T follicular helper cell (primary cell): ENCODE results near the gene HSPA5.

Experiments
- DNase-seq: peaks from one replicate; pipeline ENCODE4 v3.0.0-alpha.2; 2020; ENCODE audit warnings: low read depth

Gene HSPA5

GRCh38 chr9:125189361-125190289 lies 51.5 kb downstream of the HSPA5 start, which contains the start of gene PPP6C:
Gene PPP6C (minus strand): TSS chr9:125189803. CDS start chr9:125189718, 85 bp downstream.
- peak; percentile 97 for DNase-seq

DNA sequence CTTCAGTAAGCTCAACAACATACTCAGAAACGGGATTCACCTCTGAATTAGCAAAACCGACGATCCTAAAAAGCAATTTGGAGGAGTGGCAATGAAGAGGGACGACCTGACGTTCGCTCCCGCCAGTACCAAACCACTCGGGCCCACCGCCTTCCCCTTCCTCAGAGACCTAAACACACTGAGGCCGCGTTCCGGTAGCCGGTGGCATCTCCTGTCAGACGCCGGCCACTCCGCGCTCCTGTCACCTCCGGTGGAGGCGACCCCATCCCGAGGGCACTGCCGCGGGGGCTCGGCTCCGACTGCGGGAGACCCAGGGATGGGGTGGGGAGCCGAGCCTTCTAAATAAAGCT lies 52.2 kb downstream of the HSPA5 start:
- DNase-seq = no peak
